ENCODE data around the gene AK2.
"Not testable (repeated sequence)": the region's sequence is repeated elsewhere in the genome, so short reads cannot be mapped to it uniquely, and the experiment has no call there.

Gene AK2

GRCh38 chr1:33003657-33004056 is 33.0 kb downstream of the AK2 start:
- in situ Hi-C loops (cut with MboI; ENCODE audit: low sequenced_read_pairs), result no loop called here

- in situ Hi-C loops (cut with MboI; ENCODE audit: low sequenced_read_pairs), result no loop called here
Observed at GRCh38 chr1:33002006-33002405, 34.7 kb downstream of the AK2 start.

- in situ Hi-C loops (cut with MboI; ENCODE audit: low sequenced_read_pairs), result no loop called here
Observed at GRCh38 chr1:33001282-33001681, 35.4 kb downstream of the AK2 start.

GRCh38 chr1:33000427-33001026 is 36.2 kb downstream of the AK2 start:
- in situ Hi-C loops (cut with MboI; ENCODE audit: low sequenced_read_pairs), result no loop called here

- in situ Hi-C loops (cut with MboI; ENCODE audit: low sequenced_read_pairs), result no loop called here
Observed at GRCh38 chr1:32998997-32999396, 37.7 kb downstream of the AK2 start.

GRCh38 chr1:32998064-32998463 is 38.6 kb downstream of the AK2 start:
- in situ Hi-C loops (cut with MboI; ENCODE audit: low sequenced_read_pairs), result no loop called here

GRCh38 chr1:32997381-32997891 is 39.2 kb downstream of the AK2 start:
- in situ Hi-C loops (cut with MboI; ENCODE audit: low sequenced_read_pairs), result no loop called here

GRCh38 chr1:32993324-32993636 is 43.4 kb downstream of the AK2 start:
- in situ Hi-C loops (cut with MboI; ENCODE audit: low sequenced_read_pairs), result not testable (repeated sequence)

GRCh38 chr1:32992489-32993323 is 44.0 kb downstream of the AK2 start:
- in situ Hi-C loops (cut with MboI; ENCODE audit: low sequenced_read_pairs), result no loop called here

- in situ Hi-C loops (cut with MboI; ENCODE audit: low sequenced_read_pairs), result no loop called here
Observed at GRCh38 chr1:32991819-32992488, 44.7 kb downstream of the AK2 start.

- in situ Hi-C loops (cut with MboI; ENCODE audit: low sequenced_read_pairs), result no loop called here
Observed at GRCh38 chr1:32991386-32991785, 45.3 kb downstream of the AK2 start.

GRCh38 chr1:32990887-32991286 is 45.8 kb downstream of the AK2 start:
- in situ Hi-C loops (cut with MboI; ENCODE audit: low sequenced_read_pairs), result no loop called here

GRCh38 chr1:32989160-32990050 is 47.3 kb downstream of the AK2 start:
- in situ Hi-C loops (cut with MboI; ENCODE audit: low sequenced_read_pairs), result no loop called here

- in situ Hi-C loops (cut with MboI; ENCODE audit: low sequenced_read_pairs), result no loop called here
Observed at GRCh38 chr1:32988665-32989064, 48.0 kb downstream of the AK2 start.

GRCh38 chr1:32985226-32985625 is 51.5 kb downstream of the AK2 start:
- in situ Hi-C loops (cut with MboI; ENCODE audit: low sequenced_read_pairs), result no loop called here

- in situ Hi-C loops (cut with MboI; ENCODE audit: low sequenced_read_pairs), result no loop called here
Observed at GRCh38 chr1:32984455-32985171, 52.1 kb downstream of the AK2 start.

- in situ Hi-C loops (cut with MboI; ENCODE audit: low sequenced_read_pairs), result no loop called here
Observed at GRCh38 chr1:32984090-32984454, 52.6 kb downstream of the AK2 start.

GRCh38 chr1:32983020-32983419 is 53.7 kb downstream of the AK2 start:
- in situ Hi-C loops (cut with MboI; ENCODE audit: low sequenced_read_pairs), result no loop called here

- in situ Hi-C loops (cut with MboI; ENCODE audit: low sequenced_read_pairs), result no loop called here
Observed at GRCh38 chr1:32981003-32981901, 55.4 kb downstream of the AK2 start.
